GM06990 (cell line): ENCODE results near the gene TMEM217.

Experiments
- DNase-seq: peaks from one replicate; pipeline ENCODE4 v3.0.0-alpha.2; 2011; ENCODE audit not compliant: insufficient read length; ENCODE audit errors: extremely low read depth
- H3K27me3 ChIP-seq: replicated peaks from 2 replicates; pipeline ENCODE4 v1.6.0; 2011; ENCODE audit warnings: low read length; ENCODE audit not compliant: control insufficient read depth, insufficient read depth
- H3K36me3 ChIP-seq: 2 replicates; pipeline ENCODE4 v1.5.1; 2011; ENCODE audit warnings: low read length; ENCODE audit not compliant: control insufficient read depth, insufficient read depth
- H3K4me3 ChIP-seq: replicated peaks from 2 replicates; pipeline ENCODE4 v1.5.1; 2011; ENCODE audit warnings: low read depth, mild to moderate bottlenecking, control low read depth, low read length
- CTCF ChIP-seq: IDR thresholded peaks from 2 replicates; pipeline ENCODE4 v1.5.1; 2011; ENCODE audit warnings: low read length, control low read depth, mild to moderate bottlenecking, inconsistent platforms; ENCODE audit not compliant: insufficient read depth, poor library complexity, severe bottlenecking

TMEM217 gene

GRCh38 chr6:37265860-37266259 is 7.9 kb upstream of the TMEM217 start:
- Histone ChIP-seq H3K36me3 (peaks cover 1% of the 10 kb centered on the region), H3K4me3 (no peak overlapping the region), H3K27me3 (no peaks in the 10 kb centered on the region)
- no peak for DNase-seq
- TF ChIP-seq CTCF: no peak

- H3K36me3 ChIP-seq: peaks cover 1% of the 10 kb centered on the region
- no peaks in the 10 kb centered on the region for H3K27me3 ChIP-seq
- no peak overlapping the region for H3K4me3 ChIP-seq
- TF ChIP-seq CTCF: no peak
- no peak for DNase-seq
Observed at GRCh38 chr6:37265001-37265400, 7.1 kb upstream of the TMEM217 start.

DNA sequence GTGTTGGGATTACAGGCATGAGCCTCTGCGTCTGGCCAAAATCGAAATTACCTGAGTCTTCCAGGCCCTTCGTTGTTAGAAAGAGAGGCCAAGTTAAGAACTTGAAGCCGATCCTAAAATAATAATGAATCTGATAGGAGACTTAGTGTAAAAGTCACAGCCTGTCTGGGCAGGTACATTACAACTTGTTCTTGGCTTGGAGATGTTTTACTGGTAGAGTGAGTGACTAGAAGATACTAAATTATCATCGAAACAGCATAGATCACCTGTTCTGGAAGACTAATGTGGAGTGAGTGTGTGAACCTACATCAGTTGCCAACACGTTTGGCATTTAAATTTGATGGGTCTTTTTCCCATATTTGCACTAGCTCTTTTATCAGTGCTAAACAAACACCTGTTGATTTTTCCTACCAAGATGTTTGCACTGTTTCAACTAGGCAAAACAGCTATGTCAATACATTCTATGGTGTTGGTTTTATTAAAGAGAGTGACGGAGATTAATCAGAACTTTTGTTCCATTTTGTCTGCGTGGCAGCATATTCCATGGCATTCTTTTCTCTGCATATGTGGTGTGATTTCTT is 4.6 kb upstream of the TMEM217 start:
- no peak for TF ChIP-seq CTCF
- Histone ChIP-seq H3K4me3 (no peak overlapping the region), H3K27me3 (no peaks in the 10 kb centered on the region), H3K36me3 (peaks cover 1% of the 10 kb centered on the region; the same call in 1 of the 2 replicates)
- DNase-seq: no peak

GRCh38 chr6:37261198-37261597 is 3.3 kb upstream of the TMEM217 start:
- DNase-seq: no peak

GRCh38 chr6:37260444-37260843 is 2.5 kb upstream of the TMEM217 start:
- no peaks in the 10 kb centered on the region for H3K36me3 ChIP-seq
- TF ChIP-seq CTCF: no peak
- H3K27me3 ChIP-seq: no peaks in the 10 kb centered on the region
- no peak for DNase-seq
- no peak overlapping the region; the same call in 1 of the 2 replicates for H3K4me3 ChIP-seq

More at GRCh38 chr6:37261198-37261597, 3.3 kb upstream of the TMEM217 start:
- no peak for TF ChIP-seq CTCF
- Histone ChIP-seq H3K4me3 (no peak overlapping the region), H3K36me3 (no peaks in the 10 kb centered on the region), H3K27me3 (no peaks in the 10 kb centered on the region)

DNA sequence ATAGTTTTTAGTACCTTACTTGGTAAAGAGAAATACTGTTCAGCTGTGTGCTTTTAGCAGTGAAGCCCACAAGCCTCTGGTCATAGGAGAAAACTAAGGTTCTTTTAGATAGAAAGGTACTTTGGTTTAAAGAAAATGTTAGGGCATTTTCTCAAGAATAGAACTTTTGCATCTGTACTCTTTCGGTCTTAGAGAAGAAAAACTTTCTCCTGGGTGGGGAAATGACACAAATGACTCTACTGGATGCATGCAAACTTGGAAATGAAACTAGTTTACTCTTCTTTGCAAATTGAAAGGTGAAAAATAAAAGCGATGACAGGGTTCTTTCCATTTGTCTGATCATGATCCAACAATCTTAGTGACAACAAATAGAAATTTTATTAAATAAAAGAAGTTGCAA is 2.1 kb upstream of the TMEM217 start:
- TF ChIP-seq CTCF: no peak
- Histone ChIP-seq H3K36me3 (no peaks in the 10 kb centered on the region), H3K4me3 (peak overlapping the region; percentile 99), H3K27me3 (no peaks in the 10 kb centered on the region)
- DNase-seq: peak; percentile 39
